Measurements from ENCODE around the gene RBM24. TPM values are rescaled to one million over a fixed set of nuclear protein-coding genes. Genes with fewer than 3 reads are reported as not detected.

Gene RBM24
- total RNA-seq, 1 donor from 2014 or later = 27.6 TPM

GRCh38 chr6:17250237-17250636 lies 30.9 kb upstream of the RBM24 start:
- Histone ChIP-seq H3F3A (ENCODE audit: low read depth) (no peaks in the 10 kb centered on the region), H3K9me3 (ENCODE audit: low read depth) (no peaks in the 10 kb centered on the region), H2AFZ (replicated peaks) (no peak overlapping the region), H3K36me3 (no peaks in the 10 kb centered on the region), H3K4me1 (no peaks in the 10 kb centered on the region), H3K4me3 (no peak overlapping the region), H3K79me2 (ENCODE audit: low read depth) (no peaks in the 10 kb centered on the region), H3K4me2 (no peak overlapping the region), H3K27ac (no peak overlapping the region), H3K9ac (no peak overlapping the region), H3K27me3 (no peaks in the 10 kb centered on the region), H4K20me1 (ENCODE audit: low read depth) (no peaks in the 10 kb centered on the region)
- peaks cover 2% of the 10 kb centered on the region for H3K27me3 Mint-ChIP-seq (ENCODE audit: insufficient read depth, low read depth)
- no peaks in the 10 kb centered on the region for H3K4me1 Mint-ChIP-seq
- no peak overlapping the region for H3K27ac Mint-ChIP-seq
- H3K36me3 Mint-ChIP-seq = no peaks in the 10 kb centered on the region
- no peak for DNase-seq (ENCODE audit: low spot score)
- H3K4me3 Mint-ChIP-seq = no peak overlapping the region
- H3K9me3 Mint-ChIP-seq = peaks cover 6% of the 10 kb centered on the region
- TF ChIP-seq CTCF (IDR thresholded peaks at IDR 0.05) (no peak), EZH2phosphoT487 (IDR thresholded peaks at IDR 0.05) (no peak), EZH2 (IDR thresholded peaks at IDR 0.05) (no peak)

GRCh38 chr6:17251953-17252352 lies 29.2 kb upstream of the RBM24 start:
- Mint-ChIP-seq H3K4me1 (no peaks in the 10 kb centered on the region), H3K27ac (no peak overlapping the region), H3K4me3 (no peak overlapping the region), H3K9me3 (peaks cover 2% of the 10 kb centered on the region), H3K36me3 (no peaks in the 10 kb centered on the region), H3K27me3 (ENCODE audit: insufficient read depth, low read depth) (peaks cover 2% of the 10 kb centered on the region)
- Histone ChIP-seq H3F3A (ENCODE audit: low read depth) (no peaks in the 10 kb centered on the region), H2AFZ (replicated peaks) (no peak overlapping the region), H3K9me3 (ENCODE audit: low read depth) (no peaks in the 10 kb centered on the region), H3K4me1 (no peaks in the 10 kb centered on the region), H4K20me1 (ENCODE audit: low read depth) (no peaks in the 10 kb centered on the region), H3K9ac (no peak overlapping the region), H3K4me2 (no peak overlapping the region), H3K36me3 (no peaks in the 10 kb centered on the region), H3K27ac (no peak overlapping the region), H3K27me3 (no peaks in the 10 kb centered on the region), H3K79me2 (ENCODE audit: low read depth) (no peaks in the 10 kb centered on the region), H3K4me3 (no peak overlapping the region)
- DNase-seq (ENCODE audit: low spot score) = no peak
- TF ChIP-seq EZH2phosphoT487 (IDR thresholded peaks at IDR 0.05) = no peak
- no peak for TF ChIP-seq EZH2 (IDR thresholded peaks at IDR 0.05)
- no peak for TF ChIP-seq CTCF (IDR thresholded peaks at IDR 0.05)

- no peaks in the 10 kb centered on the region for H4K20me1 ChIP-seq (ENCODE audit: low read depth)
- Mint-ChIP-seq H3K4me3 (no peak overlapping the region), H3K27ac (no peak overlapping the region), H3K27me3 (ENCODE audit: insufficient read depth, low read depth) (no peaks in the 10 kb centered on the region), H3K9me3 (no peaks in the 10 kb centered on the region), H3K36me3 (no peaks in the 10 kb centered on the region), H3K4me1 (no peaks in the 10 kb centered on the region)
- no peak for TF ChIP-seq EZH2phosphoT487 (IDR thresholded peaks at IDR 0.05)
- TF ChIP-seq CTCF (IDR thresholded peaks at IDR 0.05) = no peak
- TF ChIP-seq EZH2 (IDR thresholded peaks at IDR 0.05) = no peak
- no peak overlapping the region for H3K9ac ChIP-seq
- no peaks in the 10 kb centered on the region for H3K79me2 ChIP-seq (ENCODE audit: low read depth)
- H3K27me3 ChIP-seq = no peaks in the 10 kb centered on the region
- no peaks in the 10 kb centered on the region for H3K9me3 ChIP-seq (ENCODE audit: low read depth)
- H2AFZ ChIP-seq (replicated peaks) = peak overlapping the region; percentile 37
- no peak for DNase-seq (ENCODE audit: low spot score)
- H3K27ac ChIP-seq = no peak overlapping the region
- no peaks in the 10 kb centered on the region for H3K4me1 ChIP-seq
- H3K36me3 ChIP-seq = no peaks in the 10 kb centered on the region
- H3K4me2 ChIP-seq = no peak overlapping the region
- H3K4me3 ChIP-seq = no peak overlapping the region
- H3F3A ChIP-seq (ENCODE audit: low read depth) = no peaks in the 10 kb centered on the region
Observed at GRCh38 chr6:17258749-17259148, 22.4 kb upstream of the RBM24 start.
